GM06990 (cell line): ENCODE data around the gene RIC8B.

Source experiments
- DNase-seq: peaks from one replicate; pipeline ENCODE4 v3.0.0-alpha.2; 2011; ENCODE audit not compliant: insufficient read length; ENCODE audit errors: extremely low read depth
- H3K27me3 ChIP-seq: replicated peaks from 2 replicates; pipeline ENCODE4 v1.6.0; 2011; ENCODE audit warnings: low read length; ENCODE audit not compliant: control insufficient read depth, insufficient read depth
- H3K36me3 ChIP-seq: 2 replicates; pipeline ENCODE4 v1.5.1; 2011; ENCODE audit warnings: low read length; ENCODE audit not compliant: control insufficient read depth, insufficient read depth
- H3K4me3 ChIP-seq: replicated peaks from 2 replicates; pipeline ENCODE4 v1.5.1; 2011; ENCODE audit warnings: low read depth, mild to moderate bottlenecking, control low read depth, low read length
- CTCF ChIP-seq: IDR thresholded peaks from 2 replicates; pipeline ENCODE4 v1.5.1; 2011; ENCODE audit warnings: low read length, control low read depth, mild to moderate bottlenecking, inconsistent platforms; ENCODE audit not compliant: insufficient read depth, poor library complexity, severe bottlenecking

The RIC8B gene

GRCh38 chr12:106926657-106927056, 152.2 kb downstream of the RIC8B start:
- H3K27me3 ChIP-seq, result no peaks in the 10 kb centered on the region
- H3K36me3 ChIP-seq, result no peaks in the 10 kb centered on the region
- no peak for TF ChIP-seq CTCF
- no peak overlapping the region for H3K4me3 ChIP-seq
- no peak for DNase-seq

DNA sequence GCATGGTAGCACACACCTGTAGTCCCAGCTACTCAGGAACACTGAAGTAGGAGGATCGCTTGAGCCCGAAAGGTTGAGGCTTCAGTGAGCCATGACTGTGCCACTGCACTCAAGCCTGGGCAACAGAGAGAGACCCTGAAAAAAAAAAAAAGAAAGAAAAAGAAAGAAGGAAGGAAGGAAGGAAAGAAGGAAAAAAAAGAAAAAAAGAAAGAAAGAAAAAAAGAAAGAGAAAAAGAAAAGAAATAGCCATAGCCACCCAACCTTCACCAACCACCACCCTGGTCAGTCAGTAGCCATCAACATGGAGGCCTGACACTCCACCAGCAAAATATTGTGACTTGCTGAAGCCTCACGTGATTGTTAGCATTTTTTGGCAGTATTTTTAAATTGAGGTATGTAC, 159.8 kb downstream of the RIC8B start:
- no peak for TF ChIP-seq CTCF

More for the DNA sequence above, 159.8 kb downstream of the RIC8B start:
- Histone ChIP-seq H3K4me3 (no peak overlapping the region), H3K27me3 (no peaks in the 10 kb centered on the region), H3K36me3 (no peaks in the 10 kb centered on the region)
- DNase-seq, result no peak
